ENCODE data around the gene KANK2. TPM values are rescaled to one million over a fixed set of nuclear protein-coding genes. Genes with fewer than 3 reads are reported as not detected.

Gene KANK2
- total and polyA plus RNA-seq, 2 of the 13 experiments (the other 11 are each of a cell fraction or from before 2014, with no cell fraction given), result 5.7 to 12.9 TPM

DNA sequence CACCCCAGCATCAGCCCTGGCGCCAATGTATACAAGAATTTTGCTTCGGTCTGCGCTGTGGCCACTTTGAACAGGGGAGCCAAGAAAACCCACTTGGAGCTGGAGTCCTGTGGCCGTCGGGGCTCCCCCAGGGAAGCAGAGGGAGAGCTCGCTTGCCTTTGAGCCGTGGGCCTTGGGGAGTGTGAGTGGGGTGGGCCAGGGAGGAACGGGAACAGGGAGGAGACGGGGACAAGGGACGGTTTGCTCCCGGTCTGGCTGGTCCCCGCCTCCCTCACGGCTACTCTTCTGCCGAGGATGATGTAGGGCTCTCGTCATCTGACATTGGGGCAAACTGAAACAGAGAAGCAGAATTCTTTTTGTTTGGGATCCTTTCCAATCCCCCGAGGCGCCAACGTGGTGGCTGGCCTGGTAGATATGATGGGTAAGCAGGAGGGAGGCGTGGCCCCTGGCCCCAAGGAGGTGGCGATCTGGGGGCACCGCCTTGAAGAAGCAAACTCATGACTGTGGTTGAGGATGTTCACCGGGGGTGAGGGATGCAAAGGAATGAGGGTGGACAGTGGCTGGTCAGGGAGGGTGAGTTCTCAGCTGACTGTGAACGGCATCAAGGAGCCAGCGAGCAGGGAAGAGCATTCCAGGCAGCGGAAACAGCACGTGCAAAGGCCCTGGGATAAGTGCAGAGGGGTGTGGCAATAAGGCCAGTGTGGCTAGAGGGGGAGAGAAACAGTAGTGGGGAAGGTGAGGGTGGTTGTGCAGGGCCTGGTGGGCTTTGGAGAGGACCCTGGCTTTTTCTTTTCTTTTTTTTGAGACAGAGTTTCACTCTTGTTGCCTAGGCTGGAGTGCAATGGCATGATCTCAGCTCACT is 30.8 kb downstream of the KANK2 start:
- H3K27me3 ChIP-seq (ENCODE audit: control insufficient read depth in 1 of 2, insufficient read depth in 2 of 2, low read length in 2 of 2), result no peaks in the 10 kb centered on the region
- in situ Hi-C loops (cut with HindIII; ENCODE audit: extremely low pct_ligation_motif_present, low pct_unique_long_range_greater_than_20kb), result no loop called here
- H3K4me2 ChIP-seq (ENCODE audit: low read depth, low read length), result no peak overlapping the region
- POLR2A ChIA-PET, result interaction anchor here (1.6 kb wide), 1 partner anchor 23 kb away, joined by 4 read pairs; no protein-coding TSS in a partner anchor
- CTCF ChIA-PET (ENCODE audit: low intra/inter-chr PET ratio, low total read pairs), result no interaction called here
- H3K9ac ChIP-seq (ENCODE audit: insufficient read depth, low read depth, low read length), result no peak overlapping the region
- H3K9me3 ChIP-seq (ENCODE audit: low read length), result no peaks in the 10 kb centered on the region
- H3K36me3 ChIP-seq (replicated peaks in 1 of 2; ENCODE audit: control insufficient read depth in 1 of 2, insufficient read depth in 2 of 2, low read length in 2 of 2), result peaks cover 4 to 7% of the 10 kb centered on the region in 2 experiments; a peak in 1 of 5 replicates
- H3K79me2 ChIP-seq (ENCODE audit: insufficient read depth, low read length), result no peaks in the 10 kb centered on the region
- H3K4me1 ChIP-seq (ENCODE audit: insufficient read depth, low read length), result no peaks in the 10 kb centered on the region
- H3K27ac ChIP-seq (ENCODE audit: extremely low read length, insufficient read depth, low read length), result no peak overlapping the region
- BruUV-seq (replicated peaks), result no TSS peak
- H4K20me1 ChIP-seq (ENCODE audit: insufficient read depth, low read length), result no peaks in the 10 kb centered on the region
- no peak for DNase-seq (ENCODE audit: low spot score)
- WGBS (ENCODE audit: low lambda C conversion rate), result 95% methylated on average over 26 of the region's 26 CpGs
- TF ChIP-seq, protein P1, sequence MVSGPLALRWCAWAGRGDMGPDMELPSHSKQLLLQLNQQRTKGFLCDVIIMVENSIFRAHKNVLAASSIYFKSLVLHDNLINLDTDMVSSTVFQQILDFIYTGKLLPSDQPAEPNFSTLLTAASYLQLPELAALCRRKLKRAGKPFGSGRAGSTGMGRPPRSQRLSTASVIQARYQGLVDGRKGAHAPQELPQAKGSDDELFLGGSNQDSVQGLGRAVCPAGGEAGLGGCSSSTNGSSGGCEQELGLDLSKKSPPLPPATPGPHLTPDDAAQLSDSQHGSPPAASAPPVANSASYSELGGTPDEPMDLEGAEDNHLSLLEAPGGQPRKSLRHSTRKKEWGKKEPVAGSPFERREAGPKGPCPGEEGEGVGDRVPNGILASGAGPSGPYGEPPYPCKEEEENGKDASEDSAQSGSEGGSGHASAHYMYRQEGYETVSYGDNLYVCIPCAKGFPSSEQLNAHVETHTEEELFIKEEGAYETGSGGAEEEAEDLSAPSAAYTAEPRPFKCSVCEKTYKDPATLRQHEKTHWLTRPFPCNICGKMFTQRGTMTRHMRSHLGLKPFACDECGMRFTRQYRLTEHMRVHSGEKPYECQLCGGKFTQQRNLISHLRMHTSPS (CRISPR knock-in tag; IDR thresholded peaks at IDR 0.05; ENCODE audit: low read depth), result no peak
- intact Hi-C loops (cut with micrococcal nuclease; ENCODE audit: unreplicated experiment), result no loop called here
- H3K4me3 ChIP-seq (replicated peaks in 1 of 3; ENCODE audit: insufficient read depth in 1 of 3, low read depth in 2 of 3, low read length in 3 of 3), result no peak overlapping the region
- no peak for ATAC-seq
- FAIRE-seq, result no peak
- no peak overlapping the region for H2AFZ ChIP-seq (ENCODE audit: low read length)

DNA sequence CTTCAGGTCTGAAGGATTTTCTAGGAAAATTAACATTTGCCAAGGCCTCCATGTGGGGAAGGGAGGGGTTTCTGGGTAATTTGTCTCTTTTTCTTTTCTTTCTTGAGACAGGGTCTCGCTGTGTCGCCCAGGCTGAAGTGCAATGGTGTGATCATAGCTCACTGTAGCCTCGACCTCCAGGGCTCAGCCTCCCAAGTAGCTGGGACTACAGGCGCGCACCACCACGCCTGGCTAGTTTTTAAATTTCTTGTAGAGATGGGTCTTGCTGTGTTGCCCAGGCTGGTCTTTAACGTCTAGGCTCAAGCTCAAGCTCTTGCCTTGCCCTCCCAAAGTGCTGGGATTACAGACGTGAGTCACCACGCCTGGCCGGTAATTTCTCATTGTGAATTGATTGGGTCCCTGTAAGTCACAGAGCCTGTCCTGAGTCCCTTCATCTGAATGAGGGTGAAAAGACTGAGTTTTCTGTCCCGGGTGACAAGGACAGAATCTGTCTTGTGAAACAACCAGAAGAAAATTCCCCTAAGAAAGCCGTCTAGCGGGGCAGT is 31.8 kb downstream of the KANK2 start:
- Histone ChIP-seq H3K4me1 (ENCODE audit: insufficient read depth, low read length) (no peaks in the 10 kb centered on the region), H4K20me1 (ENCODE audit: insufficient read depth, low read length) (no peaks in the 10 kb centered on the region), H3K27ac (ENCODE audit: extremely low read length, insufficient read depth, low read length) (no peak overlapping the region), H3K9ac (ENCODE audit: insufficient read depth, low read depth, low read length) (no peak overlapping the region), H3K79me2 (ENCODE audit: insufficient read depth, low read length) (no peaks in the 10 kb centered on the region), H2AFZ (ENCODE audit: low read length) (no peak overlapping the region), H3K9me3 (ENCODE audit: low read length) (no peaks in the 10 kb centered on the region), H3K4me2 (ENCODE audit: low read depth, low read length) (no peak overlapping the region), H3K27me3 (ENCODE audit: control insufficient read depth in 1 of 2, insufficient read depth in 2 of 2, low read length in 2 of 2) (no peaks in the 10 kb centered on the region), H3K4me3 (replicated peaks in 1 of 3; ENCODE audit: insufficient read depth in 1 of 3, low read depth in 2 of 3, low read length in 3 of 3) (no peak overlapping the region), H3K36me3 (replicated peaks in 1 of 2; ENCODE audit: control insufficient read depth in 1 of 2, insufficient read depth in 2 of 2, low read length in 2 of 2) (0 out of 5 replicates have a peak, but pooled peaks cover 2 to 7% of the 10 kb centered on the region in 2 experiments)
- WGBS (ENCODE audit: low lambda C conversion rate), result 96% methylated on average over 13 of the region's 13 CpGs
- POLR2A ChIA-PET, result no interaction called here
- ATAC-seq (no peak), DNase-seq (ENCODE audit: low spot score) (no peak), FAIRE-seq (no peak)
- CTCF ChIA-PET (ENCODE audit: low intra/inter-chr PET ratio, low total read pairs), result no interaction called here
- TF ChIP-seq ZBTB7A (CRISPR knock-in tag; IDR thresholded peaks at IDR 0.05) (no peak), ZNF225 (CRISPR knock-in tag; IDR thresholded peaks at IDR 0.05) (no peak), ZKSCAN1 (IDR thresholded peaks at IDR 0.05; ENCODE audit: low read length) (no peak), ZNF543 (CRISPR knock-in tag; IDR thresholded peaks at IDR 0.05) (no peak)
- TF ChIP-seq, protein P2, sequence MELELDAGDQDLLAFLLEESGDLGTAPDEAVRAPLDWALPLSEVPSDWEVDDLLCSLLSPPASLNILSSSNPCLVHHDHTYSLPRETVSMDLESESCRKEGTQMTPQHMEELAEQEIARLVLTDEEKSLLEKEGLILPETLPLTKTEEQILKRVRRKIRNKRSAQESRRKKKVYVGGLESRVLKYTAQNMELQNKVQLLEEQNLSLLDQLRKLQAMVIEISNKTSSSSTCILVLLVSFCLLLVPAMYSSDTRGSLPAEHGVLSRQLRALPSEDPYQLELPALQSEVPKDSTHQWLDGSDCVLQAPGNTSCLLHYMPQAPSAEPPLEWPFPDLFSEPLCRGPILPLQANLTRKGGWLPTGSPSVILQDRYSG (CRISPR knock-in tag; IDR thresholded peaks at IDR 0.05), result no peak
- in situ Hi-C loops (cut with HindIII; ENCODE audit: extremely low pct_ligation_motif_present, low pct_unique_long_range_greater_than_20kb) (no loop called here), intact Hi-C loops (cut with micrococcal nuclease; ENCODE audit: unreplicated experiment) (no loop called here)
- no TSS peak for BruUV-seq (replicated peaks)

All from HepG2 (cell line).